NCI-H345 treated with DMSO at 0.1 percent for 48 hours (cell line): ENCODE results near the gene ERBB4.
"Not testable (repeated sequence)": the region's sequence is repeated elsewhere in the genome, so short reads cannot be mapped to it uniquely, and the experiment has no call there.

ENCODE experiments used
- DNase-seq: peaks from one replicate; lab custom pipeline; 2025; ENCODE audit not compliant: unreplicated experiment; lab: John Stamatoyannopoulos, UW

ERBB4 gene

DNA sequence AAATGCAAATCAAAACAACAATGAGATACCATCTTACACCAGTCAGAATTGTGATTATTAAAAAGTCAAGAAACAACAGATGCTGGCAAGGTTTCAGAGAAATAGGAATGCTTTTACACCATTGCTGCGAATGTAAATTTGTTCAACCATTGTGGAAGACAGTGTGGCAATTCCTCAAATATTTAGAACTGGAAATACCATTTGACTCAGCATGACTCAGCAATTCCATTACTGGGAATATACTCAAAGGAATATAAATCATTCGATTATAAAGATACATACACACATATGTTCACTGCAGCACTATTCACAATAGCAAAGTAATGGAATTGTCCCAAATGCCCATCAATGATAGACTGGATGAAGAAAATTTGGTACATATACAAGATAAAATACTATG lies 516.7 kb downstream of the ERBB4 start:
- DNase-seq, result no peak

DNA sequence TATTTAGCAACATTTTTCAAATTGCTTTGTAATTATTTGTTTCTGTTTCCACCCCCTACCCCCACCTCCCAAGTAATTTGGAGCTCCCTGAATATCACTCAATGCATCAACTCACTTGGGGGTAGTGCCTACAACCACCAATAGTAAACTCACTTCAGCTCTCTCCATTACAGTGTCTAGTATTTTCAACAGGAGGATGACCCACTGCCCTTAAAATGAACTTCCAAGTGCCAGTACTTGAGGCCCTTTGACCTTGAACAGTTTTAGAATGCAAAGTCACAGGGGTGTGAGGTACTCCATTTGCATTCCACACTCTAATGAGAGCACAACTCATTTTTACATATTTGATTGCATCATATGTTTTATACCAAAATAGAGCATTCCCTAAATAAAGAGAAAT lies 523.0 kb downstream of the ERBB4 start:
- no peak for DNase-seq

DNA sequence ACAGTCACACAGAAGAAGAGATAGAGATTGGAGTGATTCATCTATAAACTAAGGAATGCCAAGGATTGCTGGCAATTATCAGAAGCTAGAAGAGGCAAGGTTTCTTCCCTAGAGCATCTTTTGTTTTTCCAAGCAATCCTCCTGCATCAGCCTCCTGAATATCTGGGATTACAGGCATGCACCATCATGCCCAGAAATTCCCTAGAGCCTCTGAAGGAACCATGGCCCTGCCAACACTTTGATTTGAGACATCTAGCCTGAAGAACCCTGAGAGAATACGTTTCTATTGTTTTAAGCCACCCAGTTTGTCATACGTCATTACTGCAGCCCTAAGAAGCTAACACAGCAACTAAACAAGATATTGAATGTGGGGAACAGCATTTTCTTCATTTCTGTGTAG lies 525.0 kb downstream of the ERBB4 start:
- no peak for DNase-seq

DNA sequence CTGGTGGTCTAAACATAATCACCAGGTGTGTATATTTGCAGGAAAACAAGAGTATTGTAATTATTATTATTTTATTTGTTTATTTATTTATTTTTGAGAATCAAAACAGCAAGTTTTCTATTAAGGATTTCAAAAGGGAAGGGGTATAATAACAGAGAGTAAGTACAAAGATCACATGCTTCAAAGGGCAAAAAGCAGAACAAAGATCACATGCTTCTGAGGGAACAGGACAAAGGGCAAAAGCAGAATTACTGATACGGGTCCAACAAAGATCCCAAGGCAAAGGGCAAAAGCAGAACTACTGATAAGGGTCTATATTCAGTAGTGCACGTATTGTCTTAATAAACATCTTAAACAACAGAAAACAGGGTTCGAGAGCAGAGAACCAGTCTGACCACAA lies 528.3 kb downstream of the ERBB4 start:
- DNase-seq, result not testable (repeated sequence)

DNA sequence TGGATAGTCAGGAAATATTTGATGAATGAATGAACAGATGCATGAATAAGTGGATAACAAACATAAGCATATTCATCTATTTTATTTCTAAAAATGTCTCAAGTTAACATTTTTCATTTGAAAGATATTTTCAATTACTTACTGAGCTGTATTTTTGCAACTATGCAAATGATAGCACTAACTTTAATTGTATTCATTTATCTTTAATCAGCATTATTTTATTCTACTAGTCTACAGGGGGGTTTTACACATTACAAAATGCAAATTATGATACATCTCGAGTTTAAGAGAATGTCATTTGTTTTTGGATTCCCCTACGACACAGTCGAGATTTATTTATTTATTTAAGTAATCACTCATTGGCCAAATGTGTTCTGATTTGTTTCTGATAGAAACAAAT lies 530.6 kb downstream of the ERBB4 start:
- DNase-seq, result no peak

DNA sequence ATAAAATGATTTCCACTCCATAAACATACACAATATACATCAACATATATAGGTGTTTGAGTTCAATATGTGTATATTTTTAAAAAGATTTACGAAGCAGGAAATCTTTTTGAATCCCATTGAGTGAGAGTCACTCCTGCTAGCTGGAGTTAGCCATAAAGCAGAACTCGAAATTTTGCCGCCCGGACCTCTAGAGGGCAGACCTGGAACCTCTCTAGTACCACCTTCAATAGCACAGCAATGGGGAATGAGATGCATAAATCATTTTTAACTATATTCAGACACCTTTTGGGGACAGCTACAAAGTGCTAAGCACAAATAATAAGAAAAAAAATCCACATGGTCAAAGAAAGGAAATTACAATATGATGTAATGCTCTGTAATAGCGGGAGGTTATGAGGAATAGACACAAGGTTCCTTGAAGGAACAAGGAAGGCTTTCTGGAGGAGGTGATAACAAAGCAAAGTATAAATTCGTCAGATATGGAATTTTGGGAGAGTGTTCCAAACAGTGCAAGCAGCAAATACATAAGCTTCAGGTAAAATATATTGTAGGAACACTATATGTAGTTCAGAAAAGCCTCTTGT lies 533.4 kb downstream of the ERBB4 start:
- no peak for DNase-seq

DNA sequence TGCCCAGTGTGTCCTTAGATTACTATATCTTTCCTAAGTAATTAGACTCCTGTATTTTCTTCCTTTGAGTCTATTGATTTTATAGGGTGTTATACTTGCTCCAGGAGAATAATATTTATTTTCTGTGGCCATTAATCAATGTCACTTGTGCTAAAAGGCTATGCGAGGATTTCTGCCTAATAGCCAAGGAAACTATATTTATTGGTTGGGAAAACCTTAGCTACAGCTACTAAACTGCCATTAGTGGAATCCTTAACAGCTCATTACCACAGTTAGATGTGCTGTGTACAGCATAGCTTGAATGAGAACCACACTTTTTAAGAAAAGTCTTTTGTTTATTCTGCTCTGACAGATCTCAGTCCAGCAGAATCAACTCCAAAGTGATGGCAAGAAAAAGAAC lies 537.3 kb downstream of the ERBB4 start:
- no peak for DNase-seq

DNA sequence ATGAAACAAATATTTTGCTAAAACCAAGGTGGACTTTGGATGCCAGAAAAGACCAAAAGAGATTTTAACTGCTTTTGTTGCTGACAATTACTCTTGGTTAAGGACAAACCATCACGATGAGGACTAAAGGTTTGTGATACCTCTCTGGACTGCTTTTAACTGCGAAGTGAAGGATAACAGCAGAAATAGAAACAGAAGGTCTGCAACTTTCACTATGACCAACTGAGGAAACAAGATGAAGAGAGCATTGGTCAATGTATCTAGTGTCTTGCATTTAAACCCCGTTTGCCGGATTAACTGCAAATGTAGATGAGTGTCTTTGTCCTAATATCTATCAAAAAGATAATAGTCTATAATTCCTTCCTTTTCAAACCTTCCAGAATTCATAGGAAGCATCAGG lies 541.7 kb downstream of the ERBB4 start:
- no peak for DNase-seq

DNA sequence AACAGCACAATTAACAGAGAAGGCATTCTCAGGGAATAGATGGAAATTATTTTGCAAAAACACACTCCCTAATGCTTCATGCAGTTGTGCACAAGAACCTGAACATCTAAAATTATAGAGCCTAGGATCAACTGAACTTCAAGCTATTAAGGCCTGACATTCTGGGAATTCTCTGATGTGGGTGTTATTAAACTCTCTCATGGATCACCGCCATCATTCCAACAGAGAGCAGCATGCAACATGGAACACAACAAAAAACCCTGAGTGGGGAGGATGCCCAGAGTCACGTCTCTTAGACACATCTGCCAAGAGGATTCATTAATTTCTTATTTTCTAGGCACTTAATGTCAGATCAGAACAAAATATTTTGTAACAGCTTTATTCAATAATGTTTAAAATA lies 543.8 kb downstream of the ERBB4 start:
- DNase-seq, result no peak

DNA sequence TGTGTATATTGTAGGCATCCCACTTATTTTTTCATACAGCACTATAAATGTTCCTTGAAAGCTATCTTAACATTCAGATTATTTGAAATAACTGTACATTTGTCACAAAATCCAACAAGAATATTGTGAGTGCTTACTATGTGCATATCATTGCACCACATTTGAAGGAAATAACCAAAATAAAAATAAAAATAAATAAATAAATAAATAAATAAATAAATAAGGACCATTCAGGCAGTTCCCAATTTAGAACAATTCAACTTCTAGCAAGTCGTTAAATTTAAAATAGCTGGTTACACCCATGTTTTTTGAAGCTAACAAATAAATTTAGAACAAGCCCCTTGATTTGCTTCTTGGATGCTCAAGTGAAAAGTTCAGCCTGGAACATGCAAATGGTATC lies 548.3 kb downstream of the ERBB4 start:
- no peak for DNase-seq

DNA sequence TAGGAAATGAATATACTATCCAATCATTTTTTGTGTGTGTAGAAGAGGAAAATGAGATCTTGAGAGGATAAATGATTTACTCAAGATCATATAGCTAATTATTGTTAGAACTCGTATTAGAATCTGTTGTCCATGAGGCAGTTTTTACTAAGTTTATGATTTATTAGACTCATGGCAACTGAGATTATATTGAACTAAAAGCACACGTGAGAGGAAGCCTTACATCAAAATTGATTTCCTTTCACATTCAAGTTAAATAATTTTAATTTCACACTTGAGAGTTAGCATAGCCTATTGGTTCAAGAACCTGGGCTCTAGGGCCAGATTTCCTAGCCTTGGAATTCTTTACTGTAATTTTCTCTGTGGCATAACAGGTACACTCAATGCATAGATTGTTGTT lies 552.3 kb downstream of the ERBB4 start:
- DNase-seq, result no peak

DNA sequence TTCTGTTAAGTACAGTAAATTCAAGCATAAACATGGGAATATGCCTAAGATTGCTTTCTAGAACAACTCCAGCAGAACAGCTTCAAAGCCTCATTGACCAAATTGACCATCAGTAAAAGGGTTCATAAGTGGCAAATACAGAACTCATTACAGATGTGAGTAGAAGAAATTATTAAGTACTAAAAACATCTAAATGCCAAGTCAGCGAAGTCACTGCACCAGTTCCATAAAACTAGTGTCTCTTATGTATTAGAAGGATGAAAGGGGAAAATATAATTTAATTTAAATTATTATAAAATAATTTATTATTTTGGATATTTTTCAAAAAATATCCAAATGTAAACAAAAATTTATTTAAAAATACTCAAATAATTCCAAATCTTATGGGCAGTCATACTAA lies 553.2 kb downstream of the ERBB4 start:
- no peak for DNase-seq

DNA sequence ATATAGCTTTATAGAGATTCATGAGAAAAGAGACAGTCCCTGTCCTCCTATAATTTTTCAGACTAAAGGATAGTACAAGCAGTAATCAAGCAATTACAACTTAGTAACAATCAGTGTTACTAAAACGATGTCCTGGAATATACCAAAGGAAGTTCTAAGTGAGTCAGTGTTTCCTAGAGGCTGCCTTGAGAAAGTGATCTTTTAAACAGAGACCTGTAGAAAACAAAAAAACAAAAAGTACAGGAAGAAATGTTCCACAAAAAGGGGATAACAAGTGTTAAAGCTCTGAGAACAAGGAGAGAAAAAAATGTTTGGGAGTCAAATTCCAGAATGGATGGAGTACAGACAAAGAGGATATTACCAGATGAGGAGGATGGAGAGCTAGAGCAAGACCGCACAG lies 556.4 kb downstream of the ERBB4 start:
- DNase-seq, result no peak

DNA sequence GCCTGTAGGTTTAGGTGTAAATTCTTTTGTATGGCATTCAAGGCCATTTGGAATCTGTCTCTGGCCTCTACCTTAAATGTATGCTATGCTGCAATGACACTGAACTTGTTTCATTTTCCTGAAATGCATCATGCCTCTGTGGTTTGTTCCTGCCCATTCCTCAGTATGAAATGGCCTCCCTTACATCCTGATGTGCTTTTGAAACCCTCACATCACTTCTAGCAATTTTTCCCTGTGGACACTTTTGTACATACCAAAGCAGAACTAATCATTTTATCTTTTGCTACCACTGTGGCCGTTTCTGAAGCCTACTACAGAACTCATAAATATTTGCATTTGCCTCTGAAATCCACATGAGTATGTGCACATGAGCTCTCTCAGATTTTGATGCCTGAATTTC lies 557.2 kb downstream of the ERBB4 start:
- no peak for DNase-seq

DNA sequence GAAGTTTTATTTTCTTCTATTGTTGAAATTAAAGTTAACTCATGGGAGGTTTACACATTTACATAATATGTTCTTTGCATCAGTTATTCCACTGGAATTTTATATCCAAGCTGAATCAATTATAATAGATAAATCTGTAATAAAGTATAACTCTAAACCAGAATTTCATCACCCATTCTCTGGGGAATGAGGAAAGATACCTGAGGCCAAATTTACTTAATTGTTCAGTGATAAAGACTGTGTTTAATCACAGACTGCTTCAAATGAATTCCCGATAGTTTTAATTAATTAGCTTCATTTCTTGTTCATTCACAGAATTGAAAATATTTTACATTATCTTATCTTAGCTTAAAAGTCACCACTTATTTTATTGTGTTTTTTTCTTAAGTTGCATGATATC lies 562.5 kb downstream of the ERBB4 start:
- DNase-seq, result no peak

DNA sequence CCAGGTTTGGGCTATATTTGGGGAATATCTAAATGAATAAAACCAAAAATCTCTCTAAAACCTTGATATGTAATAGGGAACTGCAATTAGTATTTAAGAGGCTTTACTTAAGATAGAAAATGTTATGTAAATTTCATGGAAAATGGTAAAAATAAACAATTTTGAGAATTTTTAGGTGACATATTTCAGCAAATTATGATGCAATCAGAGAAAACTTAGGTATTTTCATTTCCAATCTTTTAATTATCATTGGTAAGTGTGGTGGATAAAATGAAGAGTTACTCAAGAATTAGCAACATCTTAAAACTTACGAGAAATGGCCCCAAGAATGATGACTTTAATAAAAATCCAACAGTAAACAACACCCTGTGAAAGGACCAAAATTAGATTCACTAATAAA lies 571.4 kb downstream of the ERBB4 start:
- no peak for DNase-seq

DNA sequence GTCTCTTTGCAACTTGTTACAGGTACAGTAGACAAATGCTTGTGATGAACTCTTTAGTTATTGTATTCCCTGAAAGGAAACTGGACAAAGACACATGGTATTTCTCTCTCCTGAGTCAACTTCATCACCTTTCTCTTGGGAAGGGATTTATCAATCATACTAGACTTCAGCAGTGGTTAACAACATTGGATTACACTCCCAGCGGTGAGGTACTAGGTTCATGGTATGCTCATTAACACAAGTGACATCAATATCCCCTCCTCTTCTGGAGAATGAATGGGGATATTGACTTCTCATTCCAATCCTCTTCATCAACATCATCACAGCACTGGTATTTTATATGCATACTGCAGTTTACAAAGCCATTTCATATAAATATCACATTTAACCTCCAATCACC lies 574.6 kb downstream of the ERBB4 start:
- no peak for DNase-seq

DNA sequence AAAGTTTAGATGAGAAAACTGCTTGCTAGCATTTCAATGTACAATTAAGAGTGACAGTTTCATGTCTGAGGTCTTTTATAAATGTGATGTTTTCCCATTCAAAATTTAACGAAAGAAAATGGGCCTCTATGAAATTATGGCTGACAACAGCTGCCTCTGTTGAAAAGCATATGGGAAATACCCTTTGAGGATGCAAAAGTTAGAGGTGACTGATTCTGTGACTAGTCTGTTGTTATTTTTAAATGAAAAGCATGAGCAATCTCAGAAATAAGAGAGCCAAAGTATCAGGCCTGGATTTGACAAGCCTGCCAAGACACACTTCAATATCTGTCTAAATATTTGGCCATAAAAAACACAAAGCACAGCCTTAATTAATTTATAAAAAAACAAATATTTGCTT lies 580.8 kb downstream of the ERBB4 start:
- no peak for DNase-seq

DNA sequence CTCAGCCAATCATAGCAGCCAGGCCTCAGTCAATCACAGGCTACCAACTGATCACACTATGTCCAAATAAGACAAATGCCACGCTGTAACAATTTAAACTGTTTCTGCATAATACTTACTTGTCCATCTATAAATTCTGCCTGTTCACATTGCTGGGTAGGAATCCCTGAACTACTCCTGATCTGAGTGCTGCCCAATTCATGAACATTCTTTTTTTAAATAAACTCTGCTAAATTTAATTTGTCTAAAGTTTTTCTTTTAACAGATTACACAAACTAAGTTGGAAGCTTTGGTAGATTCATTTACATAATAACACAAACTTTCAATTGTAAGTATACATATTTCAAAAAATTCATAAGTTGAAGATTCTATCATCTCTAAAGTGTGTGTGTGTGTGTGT lies 583.0 kb downstream of the ERBB4 start:
- no peak for DNase-seq

DNA sequence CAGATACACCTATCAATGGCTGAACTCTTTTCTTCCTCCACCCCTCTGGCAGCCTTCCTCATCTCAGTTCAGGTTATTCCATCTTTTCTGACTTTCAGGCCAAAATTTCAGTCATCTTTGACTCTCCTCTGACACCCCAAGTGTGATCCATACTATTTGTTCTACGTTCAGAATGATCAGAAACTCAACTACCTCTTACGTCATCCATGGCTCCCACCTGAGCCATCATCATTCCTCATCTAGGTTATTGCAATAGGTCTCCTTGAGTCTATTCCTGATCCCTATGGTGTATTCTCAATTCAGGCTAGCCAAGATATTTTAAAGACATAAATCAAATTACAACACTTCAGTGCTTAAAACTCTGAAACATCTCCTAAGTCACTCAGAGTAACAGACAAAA lies 589.7 kb downstream of the ERBB4 start:
- no peak for DNase-seq

DNA sequence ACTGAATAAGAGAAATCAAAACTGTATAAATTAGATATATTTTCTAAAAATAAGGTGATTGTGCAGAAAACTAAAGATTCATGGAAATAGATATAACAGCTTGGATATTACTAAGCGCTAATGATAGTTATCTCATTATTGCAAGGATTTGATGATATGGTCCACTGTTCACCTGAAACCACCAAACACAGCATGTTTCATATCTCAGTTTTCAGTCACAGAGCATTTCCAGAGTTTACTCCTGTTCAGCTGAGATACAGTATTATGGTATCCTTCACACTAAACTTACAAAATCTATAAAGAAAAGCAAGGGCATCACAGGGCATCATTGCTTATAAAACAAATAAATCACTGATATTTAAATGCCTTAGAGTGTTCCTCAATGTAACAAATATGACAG lies 591.6 kb downstream of the ERBB4 start:
- no peak for DNase-seq

DNA sequence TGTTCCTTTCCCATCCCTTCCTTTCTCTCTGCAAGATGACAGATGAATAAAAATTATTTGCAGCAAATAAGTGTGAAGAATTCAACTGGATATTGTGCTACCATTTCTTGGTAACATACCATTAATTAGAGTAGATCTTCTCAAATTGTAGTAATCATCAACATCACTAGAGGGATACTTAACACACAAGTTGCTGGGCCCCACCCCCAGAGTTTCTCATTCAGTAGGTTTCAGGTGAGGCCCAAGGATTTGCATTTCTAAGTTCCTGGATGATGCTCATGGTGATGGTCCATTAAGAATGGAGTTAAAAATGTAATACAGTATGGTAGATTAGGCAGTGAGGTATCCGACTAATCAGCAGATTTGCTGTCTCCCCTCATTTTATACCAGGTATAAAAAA lies 594.0 kb downstream of the ERBB4 start:
- DNase-seq, result no peak

DNA sequence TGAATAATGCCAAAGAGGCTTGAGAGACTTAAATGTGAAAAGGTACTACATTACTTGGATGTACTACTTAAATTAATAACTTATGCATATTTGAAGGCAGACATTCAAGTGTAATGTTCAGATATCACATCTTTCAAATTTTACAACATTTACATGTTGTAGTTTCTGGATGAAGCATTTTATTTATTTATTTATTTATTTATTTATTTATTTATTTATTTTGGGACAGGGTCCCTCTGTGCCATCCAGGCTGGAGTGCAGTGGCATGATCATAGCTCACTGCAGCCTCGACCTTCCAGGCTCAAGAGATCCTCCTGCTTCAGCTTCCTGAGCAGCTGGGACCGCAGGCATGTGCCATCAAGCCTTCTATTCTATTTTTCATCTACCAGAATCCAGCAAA lies 596.4 kb downstream of the ERBB4 start:
- DNase-seq, result no peak

DNA sequence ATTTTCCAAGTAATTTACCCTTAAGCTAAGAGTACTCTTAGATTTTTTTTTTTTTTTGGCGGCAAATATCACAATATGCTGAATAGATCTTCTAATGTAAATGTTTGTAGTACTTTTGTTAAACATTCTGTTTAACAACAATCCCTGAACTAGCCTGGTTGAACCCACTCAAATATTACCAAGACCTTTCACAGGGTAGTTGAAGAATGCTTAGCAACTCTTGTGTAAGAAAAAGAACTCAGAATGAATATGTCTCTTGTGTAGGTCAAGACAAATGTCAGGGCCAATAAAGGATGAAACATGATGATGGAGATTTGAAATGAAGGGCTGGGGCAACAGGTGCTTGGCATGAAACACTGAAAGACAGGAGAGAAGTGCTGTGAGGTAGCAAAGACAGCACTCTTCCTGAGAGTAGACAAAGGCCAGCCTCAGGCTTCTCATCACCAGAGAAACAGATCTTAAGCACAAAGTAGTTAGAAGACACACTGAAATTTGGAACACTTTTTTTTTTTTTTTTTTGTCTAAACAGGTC lies 597.3 kb downstream of the ERBB4 start:
- DNase-seq, result no peak
